HCT116 (cell line): Measurements from ENCODE around the gene AZIN2. TPM values are rescaled to one million over a fixed set of nuclear protein-coding genes. Genes with fewer than 3 reads are reported as not detected.

Experiments
- ATAC-seq: fragments of 200-7000 bp; cut with Tn5 transposase; 2 replicates; pipeline ENCODE4 v1.9.1; 2020; ENCODE audit warnings: mild to moderate bottlenecking, moderate library complexity
- BruUV-seq: library from RNA; stranded (reverse); fragments of 400-500 nt; replicated peaks from 2 replicates; lab custom pipeline; 2021; lab: Mats Ljungman, UMichigan
- CTCF ChIA-PET: fragments of 300-600 bp; sonication (Branson Sonifier 250); formaldehyde crosslinking; loops from one replicate; lab custom pipeline; 2021; ENCODE audit warnings: antibody characterized with exemption; lab: Charles Lee
- POLR2A ChIA-PET: fragments of 300-600, 350-600 bp; sonication (Branson Sonifier 250); formaldehyde crosslinking; loops from one replicate; lab custom pipeline; 2021; ENCODE audit warnings: antibody characterized with exemption; lab: Charles Lee
- RAD21 ChIA-PET, 2 experiments: fragments of 300-600 bp; sonication (Branson Sonifier 250); formaldehyde crosslinking; loops; one replicate each; lab custom pipeline; 2023; ENCODE audit warnings: low total read pairs in 2 of 2; ENCODE audit not compliant: uncharacterized antibody in 2 of 2, unreplicated experiment in 2 of 2, low non-redundant PET in 1 of 2; lab: Charles Lee
- DNase-seq: peaks from one replicate; pipeline ENCODE4 v3.0.0-alpha.2; 2010; ENCODE audit warnings: low read depth, low spot score
- H2AFZ ChIP-seq: fragments of 200-600 bp; shearing (Covaris generic), sonication (generic); 2 replicates; pipeline ENCODE4 v1.6.1; 2017; ENCODE audit warnings: low read depth, mixed run types, mixed read lengths, antibody characterized with exemption, low read length; ENCODE audit not compliant: poor library complexity, severe bottlenecking
- H3K27ac ChIP-seq: 2 replicates; pipeline ENCODE4 v1.5.1; 2012; ENCODE audit warnings: low read depth, low read length
- H3K27me3 ChIP-seq: fragments of 200-600 bp; sonication (generic); 2 replicates; pipeline ENCODE4 v1.6.1; 2016; ENCODE audit warnings: mixed run types, low read length, mixed read lengths; ENCODE audit not compliant: insufficient read depth
- H3K36me3 ChIP-seq, 2 experiments: fragments of 200-500 bp in 1 of 2; fragments of 200-600 bp in 1 of 2; sonication (Bioruptor generic) in 1 of 2; sonication (generic) in 1 of 2; 2 replicates each; pipeline versions ENCODE4 v1.5.1 to v1.6.1; 2014 to 2016; ENCODE audit warnings: low read length in 2 of 2, inconsistent platforms in 1 of 2, mixed read lengths in 1 of 2, mixed run types in 1 of 2; ENCODE audit not compliant: insufficient read depth in 2 of 2, control insufficient read depth in 1 of 2
- H3K4me1 ChIP-seq, 2 experiments: fragments of 200-600 bp in 1 of 2; sonication (generic) in 1 of 2; 2 replicates each; pipeline versions ENCODE4 v1.5.1 to v1.6.1; 2012 to 2017; ENCODE audit warnings: low read length in 2 of 2, inconsistent platforms in 1 of 2, mild to moderate bottlenecking in 1 of 2, mixed read lengths in 1 of 2, mixed run types in 1 of 2, moderate library complexity in 1 of 2; ENCODE audit not compliant: insufficient read depth in 2 of 2, control insufficient read depth in 1 of 2
- H3K4me2 ChIP-seq: fragments of 200-600 bp; sonication (generic); 2 replicates; pipeline ENCODE4 v1.6.1; 2017; ENCODE audit warnings: mixed run types, low read length, mixed read lengths
- H3K4me3 ChIP-seq, 2 experiments: fragments of 200-600 bp in 1 of 2; sonication (generic) in 1 of 2; replicated peaks in 1 of 2; 2 replicates each; pipeline ENCODE4 v1.5.1; 2011 to 2016; ENCODE audit warnings: low read length in 2 of 2, control low read depth in 1 of 2, low read depth in 1 of 2, mild to moderate bottlenecking in 1 of 2, mixed read lengths in 1 of 2, mixed run types in 1 of 2
- H3K79me2 ChIP-seq: fragments of 200-600 bp; sonication (generic); 2 replicates; pipeline ENCODE4 v1.6.1; 2017; ENCODE audit warnings: mild to moderate bottlenecking, mixed run types, low read length, moderate library complexity, mixed read lengths; ENCODE audit not compliant: insufficient read depth
- H3K9ac ChIP-seq: fragments of 200-600 bp; sonication (generic); 2 replicates; pipeline ENCODE4 v1.6.1; 2016; ENCODE audit warnings: low read length, mixed read lengths
- H3K9me2 ChIP-seq: fragments of 200-600 bp; sonication (generic), shearing (Covaris generic); 2 replicates; pipeline ENCODE4 v1.6.1; 2017; ENCODE audit warnings: mixed run types, mild to moderate bottlenecking, moderate library complexity; ENCODE audit not compliant: insufficient read depth
- H3K9me3 ChIP-seq, 2 experiments: fragments of 200-500 bp in 1 of 2; fragments of 200-600 bp in 1 of 2; sonication (Bioruptor generic) in 1 of 2; sonication (generic) in 1 of 2; 2 replicates each; pipeline ENCODE4 v1.6.1; 2014 to 2017; ENCODE audit warnings: low read length in 2 of 2, mixed read lengths in 2 of 2, inconsistent platforms in 1 of 2, low read depth in 1 of 2, mild to moderate bottlenecking in 1 of 2, mixed run types in 1 of 2, moderate library complexity in 1 of 2; ENCODE audit not compliant: control insufficient read depth in 1 of 2, insufficient read depth in 1 of 2
- H4K20me1 ChIP-seq: fragments of 200-600 bp; sonication (generic), shearing (Covaris generic); 2 replicates; pipeline ENCODE4 v1.6.1; 2017; ENCODE audit warnings: mixed run types, mild to moderate bottlenecking, moderate library complexity; ENCODE audit not compliant: insufficient read depth
- EGR1 ChIP-seq: IDR thresholded peaks from 2 replicates; pipeline ENCODE4 v1.6.1; 2012; ENCODE audit warnings: low read depth
- ELF1 ChIP-seq: IDR thresholded peaks from 2 replicates; pipeline ENCODE4 v1.6.1; 2012; ENCODE audit warnings: low read depth, borderline replicate concordance
- EZH2 ChIP-seq: fragments of 200-600 bp; sonication (generic); IDR thresholded peaks from 2 replicates; pipeline ENCODE4 v1.6.1; 2017; ENCODE audit warnings: antibody characterized with exemption, mixed run types
- FOSL1 ChIP-seq: IDR thresholded peaks from 2 replicates; pipeline ENCODE4 v1.6.1; 2012; ENCODE audit warnings: low read depth
- POLR2A ChIP-seq: IDR thresholded peaks from 2 replicates; pipeline ENCODE4 v1.7.0; 2011; ENCODE audit warnings: borderline replicate concordance; ENCODE audit not compliant: insufficient read depth, insufficient read length; ENCODE audit errors: extremely low read depth
- SIN3A ChIP-seq: IDR thresholded peaks from 2 replicates; pipeline ENCODE4 v1.6.1; 2012; ENCODE audit warnings: low read depth
- SP1 ChIP-seq: IDR thresholded peaks from 2 replicates; pipeline ENCODE4 v1.6.1; 2012; ENCODE audit warnings: low read depth
- ZNF274 ChIP-seq: fragments of 200-500 bp; sonication (Bioruptor generic); IDR thresholded peaks from 2 replicates; pipeline ENCODE4 v1.6.1; 2014; ENCODE audit warnings: mild to moderate bottlenecking, low read depth, low read length, inconsistent platforms
- intact Hi-C: fragments of 100-400 bp; cut with micrococcal nuclease; formaldehyde crosslinking; loops from 2 replicates; pipeline ENCODE4 v1.10.0; 2022
- total RNA-seq: library from RNA; stranded (reverse); gene quantifications from one replicate; pipeline ENCODE4 v1.2.1, GENCODE V29; 2021; ENCODE audit not compliant: unreplicated experiment
- TF ChIP-seq, protein P1 (sequence below): IDR thresholded peaks from 2 replicates; pipeline ENCODE4 v1.6.1; 2012
- TF ChIP-seq, protein P2 (sequence below): IDR thresholded peaks from 2 replicates; pipeline ENCODE4 v1.6.1; 2011; ENCODE audit warnings: mild to moderate bottlenecking, low read length, moderate library complexity; ENCODE audit not compliant: insufficient replicate concordance; ENCODE audit errors: extremely low read depth
- TF ChIP-seq, protein P3 (sequence below): IDR thresholded peaks from 2 replicates; pipeline ENCODE4 v1.6.1; 2012

AZIN2 gene
- total RNA-seq, 1 experiment from 2014 or later: 7.8 TPM

DNA sequence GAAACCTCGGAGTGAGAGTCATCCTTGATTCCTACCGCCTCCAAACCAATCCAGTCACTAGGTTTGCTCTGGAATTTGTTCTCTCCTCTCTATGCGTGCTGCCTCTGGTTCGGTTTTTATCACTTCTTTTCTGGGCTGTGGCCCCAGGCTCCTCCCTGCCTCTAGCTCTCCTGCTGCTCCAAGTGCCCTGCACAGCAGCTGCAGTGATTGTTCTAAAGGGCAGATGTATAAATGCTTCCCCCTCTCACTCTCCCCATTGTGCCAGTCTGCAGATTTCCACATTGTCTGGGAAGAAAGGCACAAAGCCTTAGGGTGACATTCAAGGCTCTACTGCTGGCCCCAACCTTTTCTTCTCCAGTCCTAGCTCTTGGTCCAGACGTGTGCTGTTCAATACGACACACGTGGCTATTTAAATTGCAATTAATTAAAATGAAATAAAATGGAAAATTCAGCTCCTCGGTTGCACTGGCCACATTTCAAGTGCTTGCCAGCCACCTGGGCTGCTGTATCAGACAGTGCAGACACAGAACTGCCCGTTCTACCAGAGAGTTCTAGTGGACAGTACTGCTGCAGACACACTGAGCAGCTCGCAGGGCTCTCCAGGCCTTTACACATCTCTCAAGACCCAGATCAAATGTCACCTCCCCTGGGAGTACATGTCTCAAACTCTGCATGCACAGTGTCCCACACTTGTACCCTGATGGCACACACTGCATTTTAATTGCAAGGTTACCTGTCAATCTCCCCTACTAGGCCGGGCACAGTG lies 88.5 kb downstream of the AZIN2 start:
- ChIA-PET POLR2A (no interaction called here), RAD21 (no interaction called here)
- H2AFZ ChIP-seq: no peak overlapping the region
- no peaks in the 10 kb centered on the region for H4K20me1 ChIP-seq
- no peak overlapping the region for H3K4me3 ChIP-seq
- no peaks in the 10 kb centered on the region for H3K27me3 ChIP-seq
- H3K9me2 ChIP-seq: no peaks in the 10 kb centered on the region
- H3K27ac ChIP-seq: no peak overlapping the region
- H3K9me3 ChIP-seq: no peaks in the 10 kb centered on the region
- ATAC-seq: no peak
- no peak for DNase-seq
- no peaks in the 10 kb centered on the region for H3K79me2 ChIP-seq
- BruUV-seq: no TSS peak
- no peak overlapping the region for H3K9ac ChIP-seq
- no peak overlapping the region for H3K4me2 ChIP-seq
- intact Hi-C loops: no loop called here
- no peak for TF ChIP-seq SP1
- TF ChIP-seq, protein P1, sequence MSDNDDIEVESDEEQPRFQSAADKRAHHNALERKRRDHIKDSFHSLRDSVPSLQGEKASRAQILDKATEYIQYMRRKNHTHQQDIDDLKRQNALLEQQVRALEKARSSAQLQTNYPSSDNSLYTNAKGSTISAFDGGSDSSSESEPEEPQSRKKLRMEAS: no peak
- no peak for TF ChIP-seq EZH2
- TF ChIP-seq ELF1: no peak
- TF ChIP-seq, protein P2, sequence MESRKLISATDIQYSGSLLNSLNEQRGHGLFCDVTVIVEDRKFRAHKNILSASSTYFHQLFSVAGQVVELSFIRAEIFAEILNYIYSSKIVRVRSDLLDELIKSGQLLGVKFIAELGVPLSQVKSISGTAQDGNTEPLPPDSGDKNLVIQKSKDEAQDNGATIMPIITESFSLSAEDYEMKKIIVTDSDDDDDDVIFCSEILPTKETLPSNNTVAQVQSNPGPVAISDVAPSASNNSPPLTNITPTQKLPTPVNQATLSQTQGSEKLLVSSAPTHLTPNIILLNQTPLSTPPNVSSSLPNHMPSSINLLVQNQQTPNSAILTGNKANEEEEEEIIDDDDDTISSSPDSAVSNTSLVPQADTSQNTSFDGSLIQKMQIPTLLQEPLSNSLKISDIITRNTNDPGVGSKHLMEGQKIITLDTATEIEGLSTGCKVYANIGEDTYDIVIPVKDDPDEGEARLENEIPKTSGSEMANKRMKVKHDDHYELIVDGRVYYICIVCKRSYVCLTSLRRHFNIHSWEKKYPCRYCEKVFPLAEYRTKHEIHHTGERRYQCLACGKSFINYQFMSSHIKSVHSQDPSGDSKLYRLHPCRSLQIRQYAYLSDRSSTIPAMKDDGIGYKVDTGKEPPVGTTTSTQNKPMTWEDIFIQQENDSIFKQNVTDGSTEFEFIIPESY: no peak
- TF ChIP-seq, protein P3, sequence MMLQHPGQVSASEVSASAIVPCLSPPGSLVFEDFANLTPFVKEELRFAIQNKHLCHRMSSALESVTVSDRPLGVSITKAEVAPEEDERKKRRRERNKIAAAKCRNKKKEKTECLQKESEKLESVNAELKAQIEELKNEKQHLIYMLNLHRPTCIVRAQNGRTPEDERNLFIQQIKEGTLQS: no peak
- no peak for TF ChIP-seq SIN3A
- TF ChIP-seq POLR2A: no peak
- TF ChIP-seq EGR1: no peak
- TF ChIP-seq FOSL1: no peak
- no peak for TF ChIP-seq ZNF274
- TF ChIP-seq, all 23 proteins: peak for 0
- no peaks in the 10 kb centered on the region for H3K36me3 ChIP-seq
- peaks cover 0 to 11% of the 10 kb centered on the region in 2 experiments; a peak in 1 of 4 replicates for H3K4me1 ChIP-seq
- CTCF ChIA-PET: interaction anchor here (0.9 kb wide), 1 partner anchor 126 kb away, joined by 3 read pairs; no protein-coding TSS in a partner anchor

Other genes with a start within 250 kb of the AZIN2 start
- not detected for gene FNDC5, start 210.2 kb upstream of the AZIN2 start, total RNA-seq
- gene HPCA, start 194.7 kb upstream of the AZIN2 start, total RNA-seq: 0.15 TPM
- gene TMEM54, start 179.8 kb upstream of the AZIN2 start, total RNA-seq: 121 TPM
- gene RNF19B, start 116.3 kb upstream of the AZIN2 start, total RNA-seq: 22.5 TPM
- 233 TPM for gene AK2, start 44.3 kb upstream of the AZIN2 start, total RNA-seq
- 6.5 TPM for gene TRIM62, start 100.9 kb downstream of the AZIN2 start, total RNA-seq
- gene ZNF362, start 175.3 kb downstream of the AZIN2 start, total RNA-seq: 11.1 TPM
- gene A3GALT2, start 239.9 kb downstream of the AZIN2 start, total RNA-seq: not detected